ENCODE measurements around the gene LRRC3. TPM values are rescaled to one million over a fixed set of nuclear protein-coding genes. Genes with fewer than 3 reads are reported as not detected.

LRRC3 gene
- total and polyA plus RNA-seq, 2 experiments from 2014 or later: 4.1 to 9.5 TPM

GRCh38 chr21:44456214-44456914, 1.1 kb downstream of the LRRC3 start:
- DNase-seq (ENCODE audit: low read depth in 1 of 2, low spot score in 1 of 2): no peak
- Histone ChIP-seq H3K4me1 (ENCODE audit: low read depth) (peaks cover 3% of the 10 kb centered on the region), H3K27ac (no peak overlapping the region), H3K9me3 (ENCODE audit: low read depth) (no peaks in the 10 kb centered on the region), H3K4me3 (peak overlapping the region; percentile 98), H3K27me3 (no peaks in the 10 kb centered on the region), H3K36me3 (no peaks in the 10 kb centered on the region)
- no peak for TF ChIP-seq CTCF (IDR thresholded peaks at IDR 0.05; ENCODE audit: low read depth, low read length)

GRCh38 chr21:44456915-44457736, 1.8 kb downstream of the LRRC3 start:
- TF ChIP-seq CTCF (IDR thresholded peaks at IDR 0.05; ENCODE audit: low read depth, low read length): no peak
- H3K9me3 ChIP-seq (ENCODE audit: low read depth): no peaks in the 10 kb centered on the region

GRCh38 chr21:44458971-44459711, 3.8 kb downstream of the LRRC3 start:
- no peak for DNase-seq (ENCODE audit: low read depth in 1 of 2, low spot score in 1 of 2)
- Histone ChIP-seq H3K9me3 (ENCODE audit: low read depth) (no peaks in the 10 kb centered on the region), H3K27me3 (no peaks in the 10 kb centered on the region), H3K4me1 (ENCODE audit: low read depth) (peaks cover 3% of the 10 kb centered on the region), H3K27ac (no peak overlapping the region), H3K4me3 (no peak overlapping the region), H3K36me3 (no peaks in the 10 kb centered on the region)
- TF ChIP-seq CTCF (IDR thresholded peaks at IDR 0.05; ENCODE audit: low read depth, low read length): no peak

More at GRCh38 chr21:44456915-44457736, 1.8 kb downstream of the LRRC3 start:
- Histone ChIP-seq H3K27ac (no peak overlapping the region), H3K4me1 (ENCODE audit: low read depth) (peaks cover 3% of the 10 kb centered on the region), H3K4me3 (no peak overlapping the region), H3K36me3 (no peaks in the 10 kb centered on the region), H3K27me3 (no peaks in the 10 kb centered on the region)
- no peak for DNase-seq (ENCODE audit: low read depth in 1 of 2, low spot score in 1 of 2)

GRCh38 chr21:44459712-44460440, 4.6 kb downstream of the LRRC3 start:
- H3K27ac ChIP-seq: no peak overlapping the region
- H3K9me3 ChIP-seq (ENCODE audit: low read depth): no peaks in the 10 kb centered on the region
- H3K27me3 ChIP-seq: no peaks in the 10 kb centered on the region
- no peaks in the 10 kb centered on the region for H3K36me3 ChIP-seq
- DNase-seq (ENCODE audit: low read depth in 1 of 2, low spot score in 1 of 2): no peak
- H3K4me1 ChIP-seq (ENCODE audit: low read depth): peaks cover 3% of the 10 kb centered on the region
- no peak for TF ChIP-seq CTCF (IDR thresholded peaks at IDR 0.05; ENCODE audit: low read depth, low read length)
- H3K4me3 ChIP-seq: no peak overlapping the region

- H3K27me3 ChIP-seq: no peaks in the 10 kb centered on the region
- H3K9me3 ChIP-seq (ENCODE audit: low read depth): no peaks in the 10 kb centered on the region
- TF ChIP-seq CTCF (IDR thresholded peaks at IDR 0.05; ENCODE audit: low read depth, low read length): no peak
- H3K36me3 ChIP-seq: no peaks in the 10 kb centered on the region
- no peak overlapping the region for H3K27ac ChIP-seq
- H3K4me3 ChIP-seq: no peak overlapping the region
- DNase-seq (ENCODE audit: low read depth in 1 of 2, low spot score in 1 of 2): no peak
- H3K4me1 ChIP-seq (ENCODE audit: low read depth): peaks cover 3% of the 10 kb centered on the region
These were observed 5.1 kb downstream of the LRRC3 start for GRCh38 chr21:44460441-44460755.

Data from cardiac muscle cell (in vitro differentiated cells and primary cell).